HCT116 (cell line): ENCODE results near the gene SLX9.

Experiments
- EZH2 ChIP-seq: fragments of 200-600 bp; sonication (generic); IDR thresholded peaks from 2 replicates; pipeline ENCODE4 v1.6.1; 2017; ENCODE audit warnings: antibody characterized with exemption, mixed run types
- EZH2phosphoT487 ChIP-seq: fragments of 200-600 bp; IDR thresholded peaks from 2 replicates; pipeline ENCODE4 v1.6.1; 2018; ENCODE audit warnings: antibody characterized with exemption, borderline replicate concordance
- POLR2AphosphoS5 ChIP-seq: IDR thresholded peaks from 2 replicates; pipeline ENCODE4 v1.6.1; 2011; ENCODE audit warnings: mild to moderate bottlenecking, low read depth, low read length, moderate library complexity
- ZFX ChIP-seq: fragments of 450-650 bp; IDR thresholded peaks from 2 replicates; pipeline ENCODE4 v1.6.1; 2017
- TF ChIP-seq, protein P1 (sequence below), 3 experiments: fragments of 200-600 bp in 1 of 3; sonication (generic) in 1 of 3; IDR thresholded peaks in 2 of 3; conservative IDR thresholded peaks in 1 of 3; 2 replicates each; pipeline ENCODE4 v1.5.1; 2012 to 2017; ENCODE audit warnings: low read depth in 2 of 3, low read length in 2 of 3, antibody characterized with exemption in 1 of 3, borderline replicate concordance in 1 of 3, control low read depth in 1 of 3, mild to moderate bottlenecking in 1 of 3, mixed read lengths in 1 of 3, mixed run types in 1 of 3, moderate library complexity in 1 of 3; ENCODE audit not compliant: insufficient read depth in 1 of 3

DNA sequence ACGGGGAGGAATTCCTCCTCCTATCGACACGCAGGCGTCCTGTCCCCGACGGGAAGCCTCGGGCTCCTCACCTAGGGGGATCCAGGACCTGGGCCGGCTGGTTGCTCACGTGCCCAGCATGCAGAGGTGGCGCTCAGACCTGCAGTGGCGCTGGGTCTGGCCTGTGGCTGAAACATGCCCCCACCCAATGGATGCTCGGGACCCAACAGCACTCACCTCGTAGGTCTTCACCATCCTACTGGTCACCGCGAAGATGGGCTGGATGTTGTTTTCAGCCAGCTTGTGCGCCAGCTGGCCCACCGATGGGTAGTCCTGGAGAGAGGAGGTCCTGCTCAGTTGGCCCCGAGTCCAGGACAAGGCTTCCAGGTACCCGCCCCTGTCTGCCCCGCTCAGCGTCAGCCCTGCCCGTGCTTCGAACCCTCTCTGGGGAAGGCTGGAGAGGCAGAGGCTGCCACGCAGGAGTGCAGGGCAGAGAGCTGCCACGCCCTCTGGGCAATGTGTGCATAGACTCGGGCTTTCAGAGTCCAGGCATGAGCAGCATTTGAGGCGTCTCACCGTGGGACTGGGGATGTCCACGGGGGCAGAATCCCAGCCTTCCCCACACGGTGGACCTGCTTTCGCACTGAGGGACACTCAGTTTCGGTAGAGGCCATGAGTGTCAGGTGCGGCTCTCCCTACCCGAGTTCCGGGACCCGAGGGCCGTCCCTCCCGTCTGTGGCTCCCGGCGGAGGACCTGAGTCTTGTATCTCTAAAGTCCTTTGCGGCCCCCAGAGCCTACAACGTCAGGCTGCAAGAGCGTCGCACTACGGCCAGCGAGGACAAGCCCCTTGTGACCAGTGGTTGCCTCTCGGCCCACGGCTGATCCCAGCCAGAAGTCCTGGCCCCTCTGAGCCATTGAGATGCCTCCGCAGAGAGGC lies 40.7 kb upstream of the SLX9 start:
- TF ChIP-seq EZH2phosphoT487 (no peak), POLR2AphosphoS5 (no peak), EZH2 (no peak), ZFX (no peak)
- TF ChIP-seq, protein P1, sequence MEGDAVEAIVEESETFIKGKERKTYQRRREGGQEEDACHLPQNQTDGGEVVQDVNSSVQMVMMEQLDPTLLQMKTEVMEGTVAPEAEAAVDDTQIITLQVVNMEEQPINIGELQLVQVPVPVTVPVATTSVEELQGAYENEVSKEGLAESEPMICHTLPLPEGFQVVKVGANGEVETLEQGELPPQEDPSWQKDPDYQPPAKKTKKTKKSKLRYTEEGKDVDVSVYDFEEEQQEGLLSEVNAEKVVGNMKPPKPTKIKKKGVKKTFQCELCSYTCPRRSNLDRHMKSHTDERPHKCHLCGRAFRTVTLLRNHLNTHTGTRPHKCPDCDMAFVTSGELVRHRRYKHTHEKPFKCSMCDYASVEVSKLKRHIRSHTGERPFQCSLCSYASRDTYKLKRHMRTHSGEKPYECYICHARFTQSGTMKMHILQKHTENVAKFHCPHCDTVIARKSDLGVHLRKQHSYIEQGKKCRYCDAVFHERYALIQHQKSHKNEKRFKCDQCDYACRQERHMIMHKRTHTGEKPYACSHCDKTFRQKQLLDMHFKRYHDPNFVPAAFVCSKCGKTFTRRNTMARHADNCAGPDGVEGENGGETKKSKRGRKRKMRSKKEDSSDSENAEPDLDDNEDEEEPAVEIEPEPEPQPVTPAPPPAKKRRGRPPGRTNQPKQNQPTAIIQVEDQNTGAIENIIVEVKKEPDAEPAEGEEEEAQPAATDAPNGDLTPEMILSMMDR (IDR thresholded peaks at IDR 0.05 in 2 of 3, conservative IDR thresholded peaks at IDR 0.05 in 1 of 3; ENCODE audit: borderline replicate concordance in 1 of 3, insufficient read depth in 1 of 3, low read depth in 2 of 3, low read length in 2 of 3), result no peak
